ENCODE data around the gene TMIGD3.

The TMIGD3 gene

DNA sequence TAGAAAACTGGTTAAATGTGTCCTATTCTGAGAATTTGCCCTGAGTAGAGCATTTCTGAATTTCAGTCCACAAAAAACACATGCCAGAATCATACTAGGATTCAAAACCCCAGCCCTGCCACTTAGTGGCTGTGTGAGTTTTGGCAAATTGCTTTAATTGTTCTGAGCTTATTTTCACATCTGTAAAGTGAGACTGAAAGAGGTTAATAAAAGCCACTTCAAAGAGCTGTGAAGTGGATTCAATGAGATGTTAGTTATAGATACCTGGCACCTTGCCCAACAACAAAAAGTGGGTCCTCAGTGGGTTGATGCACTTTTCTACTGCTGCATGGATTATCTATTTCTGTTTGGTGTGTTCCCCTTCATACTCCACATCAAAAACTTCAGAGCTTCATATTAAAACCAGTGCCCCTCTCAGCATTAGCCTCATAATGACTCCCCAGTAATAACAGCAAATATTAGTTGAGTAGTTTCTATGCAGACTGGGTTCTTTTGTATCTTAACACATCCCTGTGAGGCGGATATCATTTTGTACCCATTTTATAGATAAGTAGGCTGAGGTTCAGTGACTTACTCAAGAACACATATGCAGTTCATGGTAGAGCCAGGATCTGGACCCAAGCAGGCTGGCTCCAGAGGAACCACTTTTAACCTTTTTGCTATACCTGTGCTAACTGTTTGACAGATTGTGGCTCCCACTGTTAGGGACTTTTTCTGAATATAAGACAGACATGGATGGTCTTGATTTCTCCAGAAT lies 14.2 kb upstream of the TMIGD3 start:
- Histone ChIP-seq H3K27me3 (no peaks in the 10 kb centered on the region), H3K4me1 (peaks cover 0 to 32% (median 18%) of the 10 kb centered on the region in 4 donors), H3K9me3 (no peaks in the 10 kb centered on the region), H3K36me3 (no peaks in the 10 kb centered on the region), H3K4me3 (no peak overlapping the region), H3K27ac (peak overlapping the region in 1 of 2 donors; percentile 81)
- TF ChIP-seq, protein P1, sequence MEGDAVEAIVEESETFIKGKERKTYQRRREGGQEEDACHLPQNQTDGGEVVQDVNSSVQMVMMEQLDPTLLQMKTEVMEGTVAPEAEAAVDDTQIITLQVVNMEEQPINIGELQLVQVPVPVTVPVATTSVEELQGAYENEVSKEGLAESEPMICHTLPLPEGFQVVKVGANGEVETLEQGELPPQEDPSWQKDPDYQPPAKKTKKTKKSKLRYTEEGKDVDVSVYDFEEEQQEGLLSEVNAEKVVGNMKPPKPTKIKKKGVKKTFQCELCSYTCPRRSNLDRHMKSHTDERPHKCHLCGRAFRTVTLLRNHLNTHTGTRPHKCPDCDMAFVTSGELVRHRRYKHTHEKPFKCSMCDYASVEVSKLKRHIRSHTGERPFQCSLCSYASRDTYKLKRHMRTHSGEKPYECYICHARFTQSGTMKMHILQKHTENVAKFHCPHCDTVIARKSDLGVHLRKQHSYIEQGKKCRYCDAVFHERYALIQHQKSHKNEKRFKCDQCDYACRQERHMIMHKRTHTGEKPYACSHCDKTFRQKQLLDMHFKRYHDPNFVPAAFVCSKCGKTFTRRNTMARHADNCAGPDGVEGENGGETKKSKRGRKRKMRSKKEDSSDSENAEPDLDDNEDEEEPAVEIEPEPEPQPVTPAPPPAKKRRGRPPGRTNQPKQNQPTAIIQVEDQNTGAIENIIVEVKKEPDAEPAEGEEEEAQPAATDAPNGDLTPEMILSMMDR (IDR thresholded peaks at IDR 0.05): no peak
- intact Hi-C loops (cut with DNase I; ENCODE audit: low total_unique reads): no loop called here
- no peak for DNase-seq

DNA sequence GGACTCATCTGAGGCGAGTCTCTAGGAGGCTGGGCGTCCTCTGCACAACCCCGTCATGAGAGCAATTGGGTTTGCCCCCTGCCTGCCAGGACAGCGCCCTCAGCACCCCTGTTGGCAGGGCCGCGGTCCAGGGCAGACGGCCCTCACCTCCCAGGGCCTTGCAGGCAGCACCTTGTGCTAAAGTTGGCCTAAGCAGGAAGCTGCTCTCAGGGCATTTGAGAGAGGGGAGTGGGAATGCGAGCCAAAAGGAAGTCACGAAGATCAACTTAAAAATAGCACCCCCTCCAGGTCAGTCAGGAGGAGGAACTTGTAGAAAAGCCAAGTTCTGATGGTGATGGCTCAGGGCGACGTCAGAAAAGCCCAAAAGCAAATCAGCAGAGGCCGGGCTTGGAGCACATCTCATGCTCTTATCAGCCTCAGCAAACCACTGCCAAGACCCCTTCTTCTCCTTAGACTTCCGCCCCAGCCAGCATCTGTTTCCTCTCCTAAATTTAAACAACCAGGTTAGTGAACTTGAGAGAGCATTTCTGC lies 12.6 kb upstream of the TMIGD3 start:
- intact Hi-C loops (cut with DNase I; ENCODE audit: low total_unique reads): no loop called here
- TF ChIP-seq, protein P1 (IDR thresholded peaks at IDR 0.05): peak in 1 of 2 experiments; percentile 18
- DNase-seq: peak; percentile 36 to 82
- no peaks in the 10 kb centered on the region for H3K36me3 ChIP-seq
- H3K27ac ChIP-seq: peak overlapping the region; percentile 74 to 81
- H3K9me3 ChIP-seq: no peaks in the 10 kb centered on the region
- H3K4me1 ChIP-seq: peaks cover 0 to 32% (median 18%) of the 10 kb centered on the region in 4 donors
- H3K27me3 ChIP-seq: no peaks in the 10 kb centered on the region
- H3K4me3 ChIP-seq: peak overlapping the region; percentile 41 to 47

DNA sequence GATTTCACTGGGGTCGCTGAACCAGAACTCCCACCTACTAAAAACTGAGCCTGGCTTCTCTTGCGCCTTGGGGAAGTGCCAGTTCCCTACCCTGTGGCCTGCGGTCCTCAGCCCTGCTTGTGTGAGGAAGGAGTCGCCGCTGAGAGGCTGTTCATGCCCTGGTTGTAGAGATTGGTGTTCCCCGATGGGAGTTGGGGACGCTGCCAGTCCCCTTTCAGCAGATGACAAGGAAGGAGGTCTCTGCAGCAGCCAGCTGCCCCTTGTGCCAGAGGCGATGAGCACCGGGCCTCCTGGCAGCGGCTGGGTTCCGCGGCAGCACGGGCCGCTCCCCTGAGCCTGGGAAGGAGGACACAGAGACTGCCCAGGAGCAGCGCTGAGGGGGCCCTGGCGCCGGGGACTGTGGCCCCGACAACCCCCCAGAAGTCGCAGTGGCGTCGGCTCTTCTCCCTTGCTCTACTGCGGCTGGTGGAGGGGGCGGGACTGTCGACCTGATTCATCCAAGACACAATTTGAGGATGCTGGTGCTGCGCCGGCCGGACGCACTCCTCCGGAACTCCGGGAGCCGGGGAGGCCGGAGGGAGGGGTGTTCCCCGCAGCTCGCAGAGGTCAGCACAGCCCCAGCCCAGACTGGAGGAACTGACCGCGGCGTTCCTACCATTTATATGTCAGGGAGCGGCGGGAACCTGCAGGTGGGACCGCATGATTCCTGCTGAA lies 12.0 kb upstream of the TMIGD3 start:
- Histone ChIP-seq H3K9me3 (no peaks in the 10 kb centered on the region), H3K27me3 (no peaks in the 10 kb centered on the region), H3K4me1 (peaks cover 0 to 32% (median 18%) of the 10 kb centered on the region in 4 donors), H3K27ac (peak overlapping the region; percentile 74 to 81), H3K4me3 (peak overlapping the region; percentile 41 to 47), H3K36me3 (no peaks in the 10 kb centered on the region)
- intact Hi-C loops (cut with DNase I; ENCODE audit: low total_unique reads): no loop called here
- TF ChIP-seq, protein P1 (IDR thresholded peaks at IDR 0.05): no peak
- DNase-seq: peak; percentile 74 to 84

DNA sequence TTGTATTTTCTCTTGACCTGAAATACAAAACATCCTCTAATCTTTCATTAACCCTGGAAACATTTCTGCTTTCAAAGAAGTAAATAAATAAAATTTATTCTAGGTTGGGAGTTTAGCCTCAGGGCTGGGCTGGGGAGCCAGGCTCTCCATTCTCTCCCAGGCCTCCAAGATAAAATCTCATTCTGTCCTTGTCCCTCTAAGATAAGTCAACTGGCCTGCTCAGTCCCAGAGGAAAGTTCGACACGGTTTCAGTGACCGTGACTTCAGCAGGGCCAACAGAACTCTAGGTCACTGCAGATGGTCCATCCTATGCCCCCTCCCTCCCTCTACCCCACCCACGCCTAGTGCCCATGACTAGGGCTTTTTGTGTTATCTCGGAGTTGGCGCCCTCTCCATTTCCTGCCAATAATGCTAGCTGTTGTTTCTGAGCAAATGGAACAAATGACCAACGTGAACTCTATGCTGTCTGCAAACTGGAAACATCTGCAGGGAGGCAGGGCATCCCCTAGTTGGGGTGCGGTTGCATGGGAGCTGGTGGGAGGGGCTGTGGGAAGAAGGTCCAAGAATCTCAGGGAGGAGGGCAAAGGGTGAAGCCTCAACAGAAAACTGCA lies 10.1 kb upstream of the TMIGD3 start:
- no peaks in the 10 kb centered on the region for H3K27me3 ChIP-seq
- no peaks in the 10 kb centered on the region for H3K9me3 ChIP-seq
- peaks cover 0 to 52% (median 33%) of the 10 kb centered on the region in 4 donors for H3K4me1 ChIP-seq
- peak overlapping the region; percentile 27 to 81 for H3K27ac ChIP-seq
- DNase-seq: no peak
- intact Hi-C loops (cut with DNase I; ENCODE audit: low total_unique reads): no loop called here
- H3K36me3 ChIP-seq: no peaks in the 10 kb centered on the region
- TF ChIP-seq, protein P1 (IDR thresholded peaks at IDR 0.05): no peak
- no peak overlapping the region for H3K4me3 ChIP-seq

DNA sequence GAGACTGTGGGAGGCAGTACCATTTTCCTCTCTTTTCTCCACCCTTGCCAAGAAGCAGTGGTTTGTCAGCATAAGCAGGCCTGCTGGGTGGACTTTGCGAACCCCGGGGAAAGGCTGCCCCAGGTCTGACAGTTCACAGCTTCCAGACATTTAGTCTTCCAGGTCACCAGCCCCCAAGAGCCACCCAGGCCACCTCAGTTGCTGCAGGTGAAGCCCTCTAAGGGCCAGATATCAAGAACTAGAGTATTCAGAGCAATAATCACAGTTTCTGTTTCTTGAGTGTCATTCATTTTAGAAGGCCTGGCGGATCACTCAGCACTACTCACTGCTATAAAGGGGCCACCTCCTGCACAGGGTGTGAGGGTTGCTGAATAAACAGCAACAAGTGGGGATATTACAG lies 9.5 kb upstream of the TMIGD3 start:
- H3K27ac ChIP-seq: peak overlapping the region; percentile 14 to 81
- no peak overlapping the region for H3K4me3 ChIP-seq
- no peaks in the 10 kb centered on the region for H3K27me3 ChIP-seq
- intact Hi-C loops (cut with DNase I; ENCODE audit: low total_unique reads): no loop called here
- no peaks in the 10 kb centered on the region for H3K9me3 ChIP-seq
- no peak for DNase-seq
- TF ChIP-seq, protein P1 (IDR thresholded peaks at IDR 0.05): no peak
- H3K36me3 ChIP-seq: no peaks in the 10 kb centered on the region
- H3K4me1 ChIP-seq: peaks cover 0 to 56% (median 37%) of the 10 kb centered on the region in 4 donors
